Stomach (tissue), 9 donors: ENCODE measurements around the gene GALNT18. TPM values are rescaled to one million over a fixed set of nuclear protein-coding genes. Genes with fewer than 3 reads are reported as not detected.
A peak's percentile ranks its signal among the peaks of the same experiment; 100 is the strongest.
"Not testable (repeated sequence)": the region's sequence is repeated elsewhere in the genome, so short reads cannot be mapped to it uniquely, and the experiment has no call there.

Source experiments
- DNase-seq, 2 donors: peaks; one replicate each; pipeline versions ENCODE4 v3.0.0 to v3.0.0-alpha.2; 2013 to 2019
- H3K27ac ChIP-seq, 5 donors: fragments of 200-600 bp in 4 of 5; sonication (generic) in 4 of 5; one replicate each; pipeline ENCODE4 v1.5.1; 2013 to 2019; ENCODE audit warnings: mild to moderate bottlenecking in 1 of 5, moderate library complexity in 1 of 5
- H3K27me3 ChIP-seq, 3 donors: fragments of 200-600 bp; sonication (generic); one replicate each; pipeline ENCODE4 v1.5.1; 2017 to 2019; ENCODE audit warnings: mixed run types in 1 of 3
- H3K36me3 ChIP-seq, 4 donors: fragments of 200-600 bp; sonication (generic); 1 replicate in 3 of 4; 2 replicates in 1 of 4; pipeline ENCODE4 v1.5.1; 2016 to 2019
- H3K4me1 ChIP-seq, 4 donors: fragments of 200-600 bp; sonication (generic); one replicate each; pipeline ENCODE4 v1.5.1; 2016 to 2019
- H3K4me3 ChIP-seq, 4 donors: fragments of 200-600 bp; sonication (generic) in 3 of 4; one replicate each; pipeline ENCODE4 v1.5.1; 2016 to 2019; ENCODE audit warnings: mild to moderate bottlenecking in 1 of 4
- H3K9me3 ChIP-seq, 4 donors: fragments of 200-600 bp; sonication (generic); one replicate each; pipeline ENCODE4 v1.5.1; 2016 to 2019
- CTCF ChIP-seq, 7 experiments: fragments of 450-650 bp in 4 of 7; fragments of 200-600 bp in 3 of 7; sonication (generic) in 3 of 7; IDR thresholded peaks; one replicate each; pipeline ENCODE4 v1.5.1; 2016 to 2019; ENCODE audit warnings: antibody characterized with exemption in 7 of 7, control low read depth in 2 of 7, mild to moderate bottlenecking in 1 of 7
- EP300 ChIP-seq: sonication (generic); formaldehyde crosslinking; IDR thresholded peaks from one replicate; pipeline ENCODE4 v1.6.1; 2017; ENCODE audit warnings: antibody characterized with exemption
- POLR2A ChIP-seq, 4 donors: fragments of 450-650 bp; IDR thresholded peaks; one replicate each; pipeline ENCODE4 v1.6.1; 2016; ENCODE audit warnings: antibody characterized with exemption in 4 of 4, control low read depth in 2 of 4, mild to moderate bottlenecking in 1 of 4, moderate library complexity in 1 of 4
- POLR2AphosphoS5 ChIP-seq, 3 donors: sonication (generic); formaldehyde crosslinking; IDR thresholded peaks; one replicate each; pipeline ENCODE4 v1.6.1; 2016; ENCODE audit warnings: antibody characterized with exemption in 3 of 3
- WGBS, 5 donors: extraction: QIAGEN DNeasy Blood & Tissue Kit in 3 of 5; methylation state at CpG; one replicate each; pipeline versions ENCODE4 v1.1.5 to v1.1.7; 2013 to 2018; 5-methylcytosine and 5-hydroxymethylcytosine counted together
- intact Hi-C: fragments of 100-400 bp; cut with DNase I; formaldehyde crosslinking; loops from one replicate; pipeline ENCODE4 v1.15.1; 2023; ENCODE audit warnings: low total_unique reads
- polyA plus RNA-seq, 3 donors: library from polyadenylated mRNA; stranded (reverse); fragments of 200-250 nt; gene quantifications; one replicate each; pipeline ENCODE4 v1.2.3, GENCODE V29; 2013
- total RNA-seq, 5 donors: library from RNA; depleted of rRNA; stranded (reverse); fragments of >200 nt; gene quantifications; one replicate each; pipeline versions ENCODE4 v1.1.0 to v1.2.3, GENCODE V29; 2014 to 2016
- donor health status: healthy with polysubstance abuse.
- donor health status: Bipolar disorder and iron deficiency.
- donor health status: healthy.

Gene GALNT18
- total and polyA plus RNA-seq, 8 donors = 0.58 to 16.1 (median 2.7) TPM

GRCh38 chr11:11366793-11367192, 255.0 kb downstream of the GALNT18 start:
- Histone ChIP-seq H3K9me3 (peaks cover 0 to 8% (median 0%) of the 10 kb centered on the region in 4 donors), H3K36me3 (no peaks in the 10 kb centered on the region), H3K27ac (no peak overlapping the region), H3K4me1 (no peaks in the 10 kb centered on the region), H3K27me3 (no peaks in the 10 kb centered on the region), H3K4me3 (no peak overlapping the region)
- intact Hi-C loops = no loop called here
- no peak for TF ChIP-seq EP300
- no peak for TF ChIP-seq POLR2A (IDR thresholded peaks at IDR 0.05)
- TF ChIP-seq POLR2AphosphoS5 (IDR thresholded peaks at IDR 0.05) = no peak
- DNase-seq = peak in 1 of 2 donors; percentile 29
- 71 to 91% (median 88%) methylated on average over 1 of the region's 1 CpG for WGBS, 5 donors

- TF ChIP-seq POLR2A (IDR thresholded peaks at IDR 0.05) = no peak
- no peaks in the 10 kb centered on the region for H3K4me1 ChIP-seq
- intact Hi-C loops = no loop called here
- H3K27ac ChIP-seq = no peak overlapping the region
- no peak for DNase-seq
- peaks cover 0 to 8% (median 0%) of the 10 kb centered on the region in 4 donors for H3K9me3 ChIP-seq
- H3K27me3 ChIP-seq = no peaks in the 10 kb centered on the region
- H3K36me3 ChIP-seq = no peaks in the 10 kb centered on the region
- no peak overlapping the region for H3K4me3 ChIP-seq
Measured at GRCh38 chr11:11363674-11364073, 258.1 kb downstream of the GALNT18 start.

- H3K36me3 ChIP-seq = no peaks in the 10 kb centered on the region
- TF ChIP-seq POLR2A (IDR thresholded peaks at IDR 0.05) = no peak
- no peak for TF ChIP-seq EP300
- no peak for TF ChIP-seq CTCF (IDR thresholded peaks at IDR 0.05)
- TF ChIP-seq POLR2AphosphoS5 (IDR thresholded peaks at IDR 0.05) = no peak
- no peaks in the 10 kb centered on the region for H3K9me3 ChIP-seq
- no peak overlapping the region for H3K4me3 ChIP-seq
- DNase-seq = no peak
- intact Hi-C loops = no loop called here
- no peaks in the 10 kb centered on the region for H3K27me3 ChIP-seq
- no peak overlapping the region for H3K27ac ChIP-seq
- WGBS, 5 donors = 32 to 57% (median 50%) methylated on average over 3 of the region's 3 CpGs
- no peaks in the 10 kb centered on the region for H3K4me1 ChIP-seq
Measured at GRCh38 chr11:11359611-11360010, 262.2 kb downstream of the GALNT18 start.

GRCh38 chr11:11356842-11357241, 265.0 kb downstream of the GALNT18 start:
- no peaks in the 10 kb centered on the region for H3K9me3 ChIP-seq
- H3K27ac ChIP-seq = no peak overlapping the region
- intact Hi-C loops = no loop called here
- H3K4me1 ChIP-seq = no peaks in the 10 kb centered on the region
- no peak for TF ChIP-seq POLR2A (IDR thresholded peaks at IDR 0.05)
- TF ChIP-seq EP300 = no peak
- TF ChIP-seq POLR2AphosphoS5 (IDR thresholded peaks at IDR 0.05) = no peak
- TF ChIP-seq CTCF (IDR thresholded peaks at IDR 0.05) = no peak
- no peaks in the 10 kb centered on the region for H3K36me3 ChIP-seq
- no peak overlapping the region for H3K4me3 ChIP-seq
- H3K27me3 ChIP-seq = no peaks in the 10 kb centered on the region
- WGBS, 5 donors = 81 to 87% (median 83%) methylated on average over 9 of the region's 9 CpGs
- no peak for DNase-seq

- H3K4me3 ChIP-seq, H3K27me3 ChIP-seq, intact Hi-C loops, DNase-seq, H3K9me3 ChIP-seq, H3K27ac ChIP-seq, H3K36me3 ChIP-seq: not testable (repeated sequence)
- 69 to 82% (median 76%) methylated on average over 10 to 11 of the region's 11 CpGs for WGBS, 5 donors
- H3K4me1 ChIP-seq = peaks cover 0 to 30% (median 23%) of the 10 kb centered on the region in 4 donors
- TF ChIP-seq POLR2AphosphoS5 (IDR thresholded peaks at IDR 0.05) = peak in 1 of 3 donors; percentile 24
Measured at GRCh38 chr11:11352878-11353277, 268.9 kb downstream of the GALNT18 start, which contains the start of gene CSNK2A3. Gene CSNK2A3, minus strand, starts transcription at chr11:11353250. Its CDS starts 131 bp downstream, at chr11:11353119.

- DNase-seq, H3K4me3 ChIP-seq, H3K27ac ChIP-seq, H3K36me3 ChIP-seq, intact Hi-C loops, H3K27me3 ChIP-seq, H3K9me3 ChIP-seq: not testable (repeated sequence)
- 77 to 81% (median 80%) methylated on average over 8 to 10 of the region's 10 CpGs for WGBS, 5 donors
- H3K4me1 ChIP-seq = peaks cover 0 to 30% (median 23%) of the 10 kb centered on the region in 4 donors
Measured at GRCh38 chr11:11351851-11352250, 270.0 kb downstream of the GALNT18 start.
